Central memory CD4-positive, alpha-beta T cell (primary cell): Measurements from ENCODE around the gene CNTN4.

Source experiments
- DNase-seq: peaks from one replicate; pipeline ENCODE4 v3.0.0; 2022

The CNTN4 gene

DNA sequence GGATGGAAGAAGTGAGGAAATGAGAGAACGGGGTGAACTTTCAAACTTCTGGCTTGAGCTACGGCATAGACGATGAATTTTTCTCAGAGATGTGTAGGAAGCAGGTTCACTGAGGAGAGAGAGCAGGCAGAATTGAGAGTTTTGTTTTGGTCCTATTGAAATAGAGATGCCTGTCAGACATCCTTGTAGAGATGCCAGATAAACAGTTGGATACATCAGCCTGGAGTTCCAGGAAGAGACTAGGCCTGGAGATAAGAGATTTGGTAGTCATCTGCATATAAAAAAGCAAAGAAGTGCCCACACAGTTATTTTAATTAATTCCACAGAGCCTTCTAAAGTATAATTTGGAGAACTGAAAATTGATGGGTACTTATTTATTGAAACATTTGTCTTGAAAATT, 515.9 kb downstream of the CNTN4 start:
- no peak for DNase-seq

DNA sequence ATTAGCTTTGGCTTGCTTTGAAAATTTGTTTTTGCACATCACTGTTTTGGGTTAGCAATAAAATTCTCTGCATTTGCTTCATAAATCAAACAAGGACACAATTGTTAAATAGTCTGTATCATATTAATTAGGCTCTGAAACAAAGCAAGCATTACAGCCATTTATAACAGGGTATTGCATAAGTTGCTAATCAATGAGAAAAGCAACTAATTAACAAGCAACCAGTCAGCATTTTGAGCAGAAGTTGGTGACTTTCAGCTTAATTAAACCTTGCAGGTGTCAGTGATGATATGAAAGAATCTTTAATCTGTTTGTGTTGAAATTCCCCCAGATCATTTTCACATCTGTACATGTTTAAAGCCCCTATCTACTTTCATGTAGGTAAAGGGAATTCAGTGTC, 516.4 kb downstream of the CNTN4 start:
- DNase-seq: no peak

DNA sequence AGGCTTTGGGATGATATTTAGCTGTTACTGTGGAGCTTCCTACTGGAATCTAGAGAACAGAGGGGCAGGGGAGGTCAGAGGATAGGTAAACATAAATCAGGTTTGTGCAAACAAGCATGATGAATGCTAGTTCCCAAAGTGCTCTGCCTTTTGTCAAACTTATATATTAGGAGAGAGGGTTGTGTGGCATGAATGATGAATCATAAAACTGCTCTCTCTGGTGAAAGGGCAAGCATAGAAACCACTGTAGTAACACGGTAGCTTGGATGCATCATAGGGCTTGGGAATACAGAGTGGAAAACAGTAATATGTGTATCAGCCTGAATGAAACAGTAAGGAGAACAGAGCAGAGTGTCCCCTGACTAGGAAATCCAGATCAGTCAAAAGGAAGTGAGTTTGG, 524.8 kb downstream of the CNTN4 start:
- DNase-seq: no peak

DNA sequence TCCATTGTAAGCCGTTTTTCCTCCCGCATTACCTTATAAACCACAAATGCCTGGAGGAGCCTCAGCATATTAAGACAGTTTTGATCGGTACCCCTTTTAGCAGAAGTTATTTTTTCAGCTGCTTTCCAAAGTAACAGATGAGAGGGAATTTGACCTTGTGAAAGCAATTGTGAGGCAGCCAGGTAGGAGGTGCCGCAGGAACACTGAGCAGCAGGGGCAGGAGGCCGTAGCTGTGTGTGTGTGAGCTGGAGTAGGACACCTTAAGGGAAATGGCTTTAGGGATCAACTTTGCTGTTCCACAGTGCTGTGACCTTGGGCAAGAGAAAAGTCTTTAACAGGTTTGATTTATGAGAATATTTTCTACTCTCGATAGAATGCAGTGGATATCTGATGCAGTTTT, 529.5 kb downstream of the CNTN4 start:
- no peak for DNase-seq

DNA sequence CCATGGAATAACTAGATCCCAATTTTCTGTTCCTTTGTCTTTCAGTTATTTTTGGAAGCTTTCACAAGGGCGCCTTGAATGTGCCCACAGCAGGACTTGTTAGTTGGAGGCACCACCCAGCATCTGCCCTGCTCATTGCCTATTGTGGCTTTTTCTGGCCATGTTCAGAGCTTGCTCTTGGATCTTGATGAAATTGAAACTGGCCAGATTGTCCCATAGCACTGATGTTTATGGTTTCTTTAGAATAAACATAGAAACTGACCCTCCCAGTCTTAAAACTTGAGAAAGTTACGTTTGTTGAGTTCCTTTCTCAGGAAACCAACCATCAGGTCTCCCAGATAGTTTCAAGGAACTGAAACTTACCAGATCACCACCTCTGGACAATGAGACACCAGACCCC, 536.8 kb downstream of the CNTN4 start:
- no peak for DNase-seq

DNA sequence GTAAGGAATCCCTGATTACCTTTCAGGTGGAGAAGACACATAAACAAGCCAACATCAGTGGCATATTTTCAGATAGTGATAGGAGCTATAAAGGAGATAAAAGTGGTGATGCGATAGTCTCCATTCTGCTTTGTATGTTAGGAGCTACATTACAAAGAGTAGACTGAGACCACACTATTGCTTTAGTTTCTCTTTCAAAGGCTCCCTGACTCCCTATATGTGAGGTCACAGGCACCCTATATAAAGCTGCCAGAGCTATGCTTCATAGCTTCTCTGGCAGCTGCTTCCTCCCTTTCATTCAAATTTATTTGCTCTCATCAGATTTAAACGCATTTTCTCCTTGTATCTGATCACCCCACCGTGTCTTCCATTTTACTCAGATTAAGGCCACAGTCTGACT, 544.9 kb downstream of the CNTN4 start:
- no peak for DNase-seq

DNA sequence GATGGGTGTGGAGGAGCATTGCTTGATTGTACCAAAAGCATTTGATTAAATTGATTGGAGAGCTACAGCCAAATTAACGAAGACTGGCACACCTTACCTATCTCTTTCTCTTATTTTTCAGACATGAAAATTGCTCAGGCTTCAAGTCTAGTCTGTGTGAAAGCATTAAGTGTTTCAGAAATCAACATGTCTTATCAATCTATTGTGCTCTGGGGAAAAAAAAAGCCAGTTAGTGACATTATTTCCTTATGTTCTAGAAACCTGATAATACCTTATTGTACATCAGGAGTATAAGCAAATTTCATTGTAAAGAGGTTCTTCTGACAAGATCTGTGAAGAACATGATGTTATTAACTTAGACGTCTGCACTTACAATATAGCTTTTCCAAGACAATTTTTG, 546.3 kb downstream of the CNTN4 start:
- no peak for DNase-seq

DNA sequence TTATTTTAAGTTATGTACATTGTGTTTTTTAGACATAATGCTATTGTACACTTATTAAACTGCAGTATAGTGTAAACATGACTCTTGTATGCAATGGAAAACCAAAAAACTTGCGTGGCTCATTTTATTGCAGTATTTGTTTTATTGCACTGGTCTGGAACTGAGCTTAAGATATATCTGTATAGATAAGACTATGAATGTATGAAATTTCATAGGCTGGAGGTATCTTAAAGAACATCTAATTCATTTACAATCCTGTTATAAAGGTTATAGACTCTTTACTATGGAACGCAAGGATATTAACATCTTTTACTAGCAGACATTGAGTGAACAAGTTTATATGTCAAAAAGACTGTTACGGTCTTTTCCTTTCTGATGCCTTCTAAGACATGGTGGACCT, 552.1 kb downstream of the CNTN4 start:
- DNase-seq: no peak

DNA sequence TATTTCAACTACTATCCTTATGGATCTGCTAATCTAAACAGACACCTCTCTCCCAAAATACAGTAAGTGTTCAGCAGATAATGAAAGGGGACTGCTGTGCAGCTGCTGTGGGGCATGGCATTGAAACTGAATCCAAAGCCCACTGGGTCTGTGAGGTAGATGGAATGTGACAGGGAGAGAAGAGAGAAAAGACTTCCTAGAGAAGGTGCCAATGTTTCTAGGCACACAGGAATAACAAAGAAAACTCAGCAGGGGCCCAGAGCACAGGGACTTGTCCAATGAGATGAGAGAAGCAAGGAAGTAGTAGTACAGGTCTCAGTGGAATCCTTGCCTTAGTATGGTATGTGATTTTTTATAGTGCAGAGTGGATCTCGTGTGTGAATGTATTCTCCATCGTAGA, 553.7 kb downstream of the CNTN4 start:
- no peak for DNase-seq

DNA sequence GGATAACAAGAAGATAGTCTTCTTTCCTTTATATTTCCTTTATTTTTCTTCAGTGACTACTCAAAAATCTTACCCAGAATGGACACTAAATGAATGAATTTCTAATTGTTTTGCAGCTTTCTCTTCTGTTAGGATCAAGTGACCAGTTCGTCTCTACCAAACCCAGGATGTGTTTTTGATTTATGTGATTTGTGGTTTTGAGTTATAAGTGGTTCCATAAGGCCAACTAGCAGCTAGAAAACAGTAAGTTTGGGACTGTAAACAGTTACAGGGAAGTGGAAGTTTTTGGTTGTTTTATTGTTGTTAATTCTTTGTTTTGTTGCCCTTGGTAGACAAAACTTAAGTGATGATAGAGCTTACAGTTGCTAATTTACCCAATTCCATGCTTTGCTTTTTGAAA, 555.0 kb downstream of the CNTN4 start:
- DNase-seq: no peak

DNA sequence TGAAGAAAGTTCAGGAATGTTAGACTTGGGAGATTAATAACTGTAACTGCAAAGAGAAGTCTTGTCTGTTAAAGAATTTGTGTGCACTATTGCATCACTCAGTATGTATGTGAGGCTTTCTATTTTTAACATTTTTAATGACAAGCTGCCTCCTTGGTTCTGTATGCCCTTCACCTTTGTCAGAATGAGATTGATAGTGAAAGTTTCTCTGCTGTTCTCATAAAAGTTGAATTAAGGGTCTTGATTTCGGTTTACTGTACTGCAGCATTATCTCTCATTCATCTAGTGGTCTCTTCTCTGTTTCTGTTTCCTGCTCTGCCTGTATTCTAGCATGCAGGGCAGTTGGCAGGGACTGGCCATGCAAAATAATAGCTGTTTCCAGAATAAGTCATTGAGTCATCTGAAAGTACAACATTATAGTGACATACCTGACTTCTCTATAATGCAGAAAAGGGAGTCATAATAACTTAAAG, 556.6 kb downstream of the CNTN4 start:
- DNase-seq: no peak

DNA sequence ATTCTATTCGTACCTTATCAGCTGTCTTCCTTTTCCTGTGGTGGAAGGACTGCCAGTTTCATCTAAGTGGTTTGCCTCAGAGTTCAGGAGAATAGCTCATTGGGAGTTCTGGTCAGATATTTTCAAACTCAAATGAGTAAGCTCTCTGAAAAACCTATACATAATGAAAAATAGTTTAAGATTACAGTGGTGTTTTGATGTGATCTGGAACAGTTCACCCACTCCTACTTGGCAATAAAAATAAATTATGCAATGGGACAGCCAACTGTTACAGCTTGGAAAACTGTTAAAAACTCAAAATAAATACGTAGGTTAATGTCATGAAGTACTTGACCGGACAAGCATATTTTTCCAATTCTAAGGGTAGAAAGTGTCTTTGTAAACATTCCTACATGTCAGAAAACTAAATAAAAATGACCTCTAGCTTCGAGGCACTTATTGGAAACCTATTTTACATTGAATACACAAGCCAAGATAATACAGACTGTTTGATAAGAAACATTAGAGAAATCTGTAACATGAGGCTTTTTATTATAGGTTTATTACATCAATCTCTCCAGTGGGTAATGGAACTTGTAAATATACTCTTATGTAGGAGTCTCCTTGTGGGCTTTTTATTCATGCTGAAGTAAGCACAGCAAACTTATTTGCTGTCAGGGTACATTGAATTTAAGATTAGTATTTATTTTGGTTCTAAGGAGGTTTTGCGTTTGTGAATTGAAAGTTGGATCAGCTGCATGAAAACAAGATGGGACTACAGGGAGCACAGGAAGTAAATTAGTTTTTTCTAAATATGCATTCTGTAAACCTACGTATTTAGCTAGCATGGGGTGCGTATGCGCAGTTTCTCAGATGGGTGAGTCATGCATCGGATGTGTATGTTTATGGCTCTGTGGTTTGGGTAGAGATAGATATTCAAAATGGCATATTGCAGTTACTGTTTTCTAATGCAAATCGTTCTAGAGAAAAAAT, 558.4 kb downstream of the CNTN4 start:
- DNase-seq: no peak

DNA sequence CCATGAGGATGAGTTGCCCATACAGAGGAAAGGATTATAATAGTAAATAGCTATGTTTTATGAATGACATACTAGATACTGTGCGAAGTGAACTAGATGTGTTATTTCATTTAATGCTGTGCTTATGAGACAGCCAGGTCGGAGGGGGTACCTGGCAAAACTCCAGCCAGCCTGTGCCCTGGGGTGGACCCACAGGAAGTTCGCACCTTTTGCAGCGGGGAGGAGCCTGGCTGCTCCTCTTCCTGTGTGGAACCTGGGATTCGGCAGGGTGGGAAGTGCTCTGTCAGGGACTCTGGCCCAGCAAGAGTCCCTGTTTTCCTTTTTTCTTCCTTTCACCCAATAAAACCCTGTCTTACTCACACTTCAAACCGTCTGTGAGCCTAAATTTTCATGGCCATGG, 559.3 kb downstream of the CNTN4 start:
- DNase-seq: no peak

DNA sequence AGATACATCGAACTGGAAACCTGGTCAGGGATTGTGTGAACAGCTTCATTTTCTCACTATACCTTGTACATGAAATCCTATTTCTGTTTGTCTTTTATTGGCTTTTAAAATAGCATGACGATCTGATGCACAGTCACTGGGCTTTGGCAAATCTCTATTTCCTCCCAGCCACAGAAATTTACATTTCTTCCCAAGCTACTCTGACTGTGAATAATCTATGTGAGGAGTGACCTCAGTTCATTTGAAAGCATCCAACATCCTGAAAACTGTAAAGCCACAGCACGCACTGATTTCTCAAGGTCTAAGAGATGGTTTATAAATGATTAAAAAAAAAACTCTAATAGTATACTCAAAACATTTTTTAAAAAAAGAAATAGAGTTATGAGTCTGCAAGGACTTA, 561.2 kb downstream of the CNTN4 start:
- DNase-seq: no peak

DNA sequence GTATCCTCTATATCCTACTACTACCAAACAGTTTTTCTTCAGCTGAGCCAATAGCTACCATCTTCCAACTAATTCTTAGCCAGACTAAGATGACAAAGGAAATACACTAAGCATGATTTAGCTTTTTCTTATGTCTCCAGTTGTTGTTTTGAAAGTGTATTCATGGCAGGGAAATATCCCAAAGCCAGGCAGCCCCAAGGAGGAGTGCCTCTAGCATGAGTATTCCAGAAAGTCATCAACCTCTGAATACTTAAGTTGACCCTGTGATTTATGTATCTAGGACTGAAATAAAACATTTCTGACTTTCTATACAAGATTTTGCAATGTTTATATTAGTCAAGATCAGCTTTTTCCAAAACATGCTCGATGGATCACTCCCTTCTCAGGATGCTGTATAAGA, 562.4 kb downstream of the CNTN4 start:
- DNase-seq: no peak

DNA sequence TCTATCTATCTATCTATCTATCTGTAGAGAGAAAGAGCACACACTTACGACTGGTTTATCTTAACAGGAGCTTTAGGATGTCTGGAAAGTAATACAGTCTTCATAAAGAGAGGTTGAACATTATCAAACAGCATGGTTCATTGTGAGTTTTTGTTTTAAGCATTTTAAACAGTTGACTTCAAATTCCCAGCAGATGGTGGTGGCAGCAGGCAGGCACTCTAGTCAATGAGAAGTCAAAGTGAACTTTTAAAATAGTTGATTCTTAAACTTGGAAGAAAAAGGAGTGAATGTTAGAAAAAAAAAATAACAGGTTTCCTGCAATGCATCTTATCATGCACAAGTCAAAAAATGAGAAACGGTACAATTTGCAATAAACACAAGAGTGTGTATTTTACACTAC, 578.8 kb downstream of the CNTN4 start:
- no peak for DNase-seq

DNA sequence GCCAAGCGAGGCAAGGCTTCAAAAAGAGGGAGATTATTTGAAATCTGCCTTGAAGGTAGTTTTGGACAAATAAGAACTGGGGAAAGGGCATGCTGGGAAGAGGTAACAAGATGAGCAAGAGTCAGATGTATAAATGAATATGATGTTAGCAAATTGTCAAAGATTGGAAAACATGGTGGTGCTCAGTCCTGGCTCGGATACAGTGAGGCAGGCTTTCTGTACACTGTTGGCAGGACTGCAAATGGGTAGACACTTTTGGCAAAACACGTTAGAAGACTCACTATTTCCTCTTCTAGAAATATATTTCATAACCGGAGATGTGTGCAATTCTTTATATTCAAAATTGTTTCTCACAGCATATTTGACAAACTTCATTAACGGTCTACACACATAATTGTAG, 581.6 kb downstream of the CNTN4 start:
- no peak for DNase-seq

DNA sequence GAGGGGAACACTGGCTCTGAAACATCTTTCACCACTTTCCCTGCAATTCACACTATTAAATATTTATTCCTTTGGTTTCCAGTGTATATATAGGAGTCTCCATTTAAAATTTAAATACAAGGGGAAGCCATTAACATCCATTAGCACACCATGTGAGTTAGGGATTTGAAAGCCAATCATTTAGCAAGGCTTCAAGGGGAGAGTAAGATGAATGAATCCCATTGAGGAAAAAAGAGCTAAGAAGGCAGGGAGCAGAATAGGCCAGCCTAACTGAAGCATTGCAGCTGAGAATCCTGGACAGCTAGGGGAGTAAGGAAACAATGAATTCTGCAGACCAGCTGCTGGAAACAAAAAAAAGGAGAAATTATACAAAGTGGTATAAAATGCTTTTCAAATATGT, 585.4 kb downstream of the CNTN4 start:
- DNase-seq: no peak

DNA sequence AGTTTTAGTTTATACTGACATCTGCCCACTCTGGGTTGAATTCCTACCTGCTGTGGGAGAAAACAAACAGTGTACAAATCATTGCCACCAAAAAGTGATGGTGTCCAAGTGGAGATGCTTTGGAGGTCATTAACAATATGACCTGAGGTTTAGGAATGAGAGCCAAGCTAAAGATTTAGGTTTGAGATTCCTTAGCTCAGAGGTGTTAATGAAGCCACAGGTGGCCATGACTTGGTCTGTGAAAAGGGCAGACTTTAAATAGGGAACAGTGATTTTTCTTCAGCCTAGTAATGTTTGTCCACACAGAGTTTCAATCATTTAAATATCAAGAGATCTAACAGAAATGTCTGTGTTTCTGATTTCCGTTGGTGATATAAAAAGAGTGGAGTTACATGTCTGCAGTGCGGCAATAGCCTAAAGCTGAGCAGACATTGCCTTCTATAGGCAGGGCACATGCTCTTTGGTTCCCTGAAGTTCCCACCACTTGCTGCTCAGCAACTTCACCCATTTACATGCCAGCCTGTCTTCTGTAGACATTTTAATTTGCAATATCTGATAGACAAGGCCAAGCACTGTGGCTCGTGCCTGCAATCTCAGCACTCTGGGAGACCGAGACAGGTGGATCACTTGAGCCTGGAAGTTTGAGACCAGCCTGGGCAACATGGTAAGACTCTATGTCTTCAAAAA, 588.3 kb downstream of the CNTN4 start:
- DNase-seq: no peak

DNA sequence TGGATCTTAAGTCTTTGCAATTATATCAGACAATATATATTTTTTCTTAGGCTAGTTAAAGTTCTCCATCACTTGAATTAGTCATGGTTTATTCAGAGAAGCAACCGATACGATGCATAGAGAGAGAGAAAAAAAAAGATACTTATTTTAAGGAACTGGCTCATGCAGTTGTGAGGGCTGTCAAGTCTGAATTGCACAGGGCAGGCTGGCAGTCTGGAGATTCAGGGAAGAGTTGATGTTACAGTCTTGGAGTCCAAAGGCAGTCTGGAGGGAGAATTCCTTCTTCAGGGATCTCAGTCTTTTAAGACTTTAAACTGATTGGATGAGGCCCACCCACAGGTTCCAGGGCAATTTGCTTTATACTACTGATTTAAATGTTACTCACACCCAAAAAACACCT, 598.9 kb downstream of the CNTN4 start:
- no peak for DNase-seq

DNA sequence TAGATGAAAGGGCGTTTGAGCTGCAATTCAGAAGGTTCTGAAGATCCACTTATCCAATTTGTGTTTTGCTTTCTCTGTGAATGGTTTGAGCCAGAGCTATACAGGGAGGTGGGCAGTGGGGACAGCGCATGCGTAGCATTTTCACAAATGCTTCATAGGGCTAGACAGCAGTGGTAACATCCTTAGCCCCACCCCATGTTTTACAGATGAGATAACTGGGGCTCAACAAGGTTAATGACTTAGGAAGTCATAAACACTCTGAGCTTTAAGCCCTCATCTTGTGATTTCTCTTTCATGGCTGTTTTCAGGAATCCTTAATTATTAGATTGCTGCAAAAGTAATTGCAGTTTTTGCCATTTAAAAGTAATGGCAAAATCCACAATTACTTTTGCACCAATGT, 602.8 kb downstream of the CNTN4 start:
- DNase-seq: no peak

DNA sequence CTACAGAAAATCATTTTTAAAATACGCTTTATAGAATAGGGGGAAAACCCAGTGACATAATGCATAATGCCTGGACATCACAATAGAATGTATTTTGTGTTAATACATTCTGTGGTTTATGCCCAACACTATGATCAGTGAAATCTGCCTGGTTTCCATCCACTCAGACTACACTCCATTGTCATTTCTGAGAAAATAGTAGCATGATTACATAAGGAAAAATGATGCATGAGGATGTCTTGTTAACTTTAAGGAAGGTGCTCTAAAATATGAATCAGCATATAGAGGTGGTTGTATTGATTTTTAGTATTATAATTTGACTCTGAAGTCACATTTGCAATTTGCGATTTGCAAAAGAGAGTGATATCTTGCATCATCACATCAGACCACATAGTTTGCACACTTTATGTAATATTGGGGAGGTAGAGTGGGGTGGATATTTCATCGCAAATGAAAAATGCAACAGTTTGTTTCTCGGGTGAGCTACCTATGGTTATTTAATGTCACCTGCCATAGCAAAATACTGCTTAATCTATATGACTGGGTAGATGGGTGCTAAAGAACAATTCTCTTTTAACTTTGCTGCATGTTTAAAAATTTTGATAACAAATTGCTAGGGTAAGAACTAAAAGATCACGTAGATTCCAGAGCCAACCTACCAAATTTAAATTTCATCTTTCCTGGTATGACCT, 607.6 kb downstream of the CNTN4 start:
- DNase-seq: no peak

DNA sequence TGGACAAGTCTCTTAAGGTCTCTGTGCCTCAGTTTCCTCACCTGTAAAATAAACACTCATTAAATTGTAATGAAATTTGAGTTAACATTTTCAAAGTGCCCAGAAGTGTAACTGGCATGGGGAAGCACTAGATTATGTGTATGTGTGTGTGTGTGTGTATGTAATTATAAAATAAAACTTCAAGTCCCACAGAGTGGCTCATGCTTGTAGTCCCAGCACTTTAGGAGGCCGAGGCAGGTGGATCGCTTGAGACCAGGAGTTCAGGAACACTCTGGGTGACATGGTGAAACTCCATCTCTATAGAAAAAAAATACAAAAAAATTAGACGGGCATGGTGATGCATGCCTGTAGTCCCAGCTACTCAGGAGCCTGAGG, 608.2 kb downstream of the CNTN4 start:
- no peak for DNase-seq

DNA sequence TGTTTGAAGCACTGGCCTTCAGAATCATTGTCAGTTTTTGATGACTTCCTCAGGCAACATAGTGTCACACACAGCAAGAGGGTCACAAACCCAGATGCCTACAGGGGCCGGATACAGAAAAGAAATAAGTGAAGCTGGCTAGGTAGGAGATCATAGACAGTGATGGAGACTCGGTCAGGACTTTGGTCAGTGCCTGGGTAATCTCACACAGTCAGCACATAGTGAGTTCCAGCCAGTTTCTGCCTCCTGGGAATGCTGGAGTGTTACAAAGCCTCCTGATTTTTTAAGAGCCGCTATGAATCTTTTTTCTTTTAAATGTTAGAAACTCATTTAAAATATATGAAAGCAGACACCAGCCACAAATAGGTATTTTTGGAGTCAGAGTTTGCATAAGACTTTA, 612.4 kb downstream of the CNTN4 start:
- no peak for DNase-seq
